ENCODE measurements around the gene NOTUM. TPM values are rescaled to one million over a fixed set of nuclear protein-coding genes. Genes with fewer than 3 reads are reported as not detected.

The NOTUM gene
- total and polyA plus RNA-seq, 2 of the 4 experiments (the other 2 are of a cell fraction) = 0.05 TPM; not detected in 1

DNA sequence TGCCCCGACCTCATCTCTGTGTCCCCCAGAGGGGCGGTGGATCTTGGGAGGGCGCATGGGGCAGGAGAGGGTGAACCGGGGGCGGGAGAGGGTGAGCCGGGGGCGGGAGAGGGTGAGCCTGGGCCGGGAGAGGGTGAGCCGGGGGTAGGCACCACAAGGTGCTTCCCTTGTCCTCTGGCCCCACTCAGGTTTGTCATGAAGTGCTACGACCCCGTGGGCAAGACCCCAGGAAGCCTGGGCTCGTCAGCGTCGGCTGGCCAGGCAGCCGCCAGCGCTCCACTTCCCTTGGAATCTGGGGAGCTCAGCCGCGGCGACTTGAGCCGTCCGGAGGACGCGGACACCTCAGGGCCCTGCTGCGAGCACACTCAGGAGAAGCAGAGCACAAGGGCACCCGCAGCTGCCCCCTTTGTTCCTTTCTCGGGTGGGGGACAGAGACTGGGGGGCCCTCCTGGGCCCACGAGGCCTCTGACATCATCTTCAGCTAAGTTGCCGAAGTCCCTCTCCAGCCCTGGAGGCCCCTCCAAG lies 35.3 kb upstream of the NOTUM start:
- intact Hi-C loops (cut with micrococcal nuclease) = no loop called here
- no TSS peak for BruUV-seq (replicated peaks)
- no peaks in the 10 kb centered on the region for H3K9me1 ChIP-seq (ENCODE audit: insufficient read depth, low read length)

More for the DNA sequence above, 35.3 kb upstream of the NOTUM start:
- TF ChIP-seq CHD1 (IDR thresholded peaks at IDR 0.05; ENCODE audit: low read depth, low read length) (no peak), NFE2L2 (IDR thresholded peaks at IDR 0.05; ENCODE audit: low read depth, low read length) (no peak), RFX5 (IDR thresholded peaks at IDR 0.05; ENCODE audit: low read depth, low read length) (no peak), BHLHE40 (IDR thresholded peaks at IDR 0.05; ENCODE audit: low read depth, low read length) (no peak), CEBPB (IDR thresholded peaks at IDR 0.05; ENCODE audit: low read depth, low read length) (no peak), RAD21 (IDR thresholded peaks at IDR 0.05; ENCODE audit: low read length) (no peak), POLR2A (IDR thresholded peaks at IDR 0.05; ENCODE audit: low read depth, low read length) (no peak), FOS (IDR thresholded peaks at IDR 0.05; ENCODE audit: low read depth, low read length) (no peak)
- TF ChIP-seq, protein P1, sequence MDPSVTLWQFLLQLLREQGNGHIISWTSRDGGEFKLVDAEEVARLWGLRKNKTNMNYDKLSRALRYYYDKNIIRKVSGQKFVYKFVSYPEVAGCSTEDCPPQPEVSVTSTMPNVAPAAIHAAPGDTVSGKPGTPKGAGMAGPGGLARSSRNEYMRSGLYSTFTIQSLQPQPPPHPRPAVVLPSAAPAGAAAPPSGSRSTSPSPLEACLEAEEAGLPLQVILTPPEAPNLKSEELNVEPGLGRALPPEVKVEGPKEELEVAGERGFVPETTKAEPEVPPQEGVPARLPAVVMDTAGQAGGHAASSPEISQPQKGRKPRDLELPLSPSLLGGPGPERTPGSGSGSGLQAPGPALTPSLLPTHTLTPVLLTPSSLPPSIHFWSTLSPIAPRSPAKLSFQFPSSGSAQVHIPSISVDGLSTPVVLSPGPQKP (IDR thresholded peaks at IDR 0.05; ENCODE audit: borderline replicate concordance, low read depth, low read length) = no peak
- TF ChIP-seq, protein P2, sequence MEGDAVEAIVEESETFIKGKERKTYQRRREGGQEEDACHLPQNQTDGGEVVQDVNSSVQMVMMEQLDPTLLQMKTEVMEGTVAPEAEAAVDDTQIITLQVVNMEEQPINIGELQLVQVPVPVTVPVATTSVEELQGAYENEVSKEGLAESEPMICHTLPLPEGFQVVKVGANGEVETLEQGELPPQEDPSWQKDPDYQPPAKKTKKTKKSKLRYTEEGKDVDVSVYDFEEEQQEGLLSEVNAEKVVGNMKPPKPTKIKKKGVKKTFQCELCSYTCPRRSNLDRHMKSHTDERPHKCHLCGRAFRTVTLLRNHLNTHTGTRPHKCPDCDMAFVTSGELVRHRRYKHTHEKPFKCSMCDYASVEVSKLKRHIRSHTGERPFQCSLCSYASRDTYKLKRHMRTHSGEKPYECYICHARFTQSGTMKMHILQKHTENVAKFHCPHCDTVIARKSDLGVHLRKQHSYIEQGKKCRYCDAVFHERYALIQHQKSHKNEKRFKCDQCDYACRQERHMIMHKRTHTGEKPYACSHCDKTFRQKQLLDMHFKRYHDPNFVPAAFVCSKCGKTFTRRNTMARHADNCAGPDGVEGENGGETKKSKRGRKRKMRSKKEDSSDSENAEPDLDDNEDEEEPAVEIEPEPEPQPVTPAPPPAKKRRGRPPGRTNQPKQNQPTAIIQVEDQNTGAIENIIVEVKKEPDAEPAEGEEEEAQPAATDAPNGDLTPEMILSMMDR (conservative IDR thresholded peaks at IDR 0.05; ENCODE audit: low read depth, low read length) = no peak
- H3K27ac ChIP-seq (ENCODE audit: insufficient read depth, low read length) = no peak overlapping the region
- H3K4me2 ChIP-seq (ENCODE audit: low read depth, low read length) = no peak overlapping the region
- H2AK9ac ChIP-seq (replicated peaks; ENCODE audit: low read depth, low read length, poor library complexity) = no peak overlapping the region
- H3K18ac ChIP-seq (ENCODE audit: low read depth, low read length) = no peak overlapping the region
- H4K91ac ChIP-seq (ENCODE audit: insufficient read depth, low read depth, low read length) = no peak overlapping the region
- H3K9me3 ChIP-seq (ENCODE audit: control insufficient read depth, insufficient read depth, low read length) = no peaks in the 10 kb centered on the region
- peaks cover 8% of the 10 kb centered on the region; the same call in 1 of the 2 replicates for H3K36me3 ChIP-seq (ENCODE audit: control insufficient read depth, insufficient read depth, low read length)
- H3K56ac ChIP-seq (ENCODE audit: extremely low read depth, insufficient read depth, low read length) = no peak overlapping the region
- ChIA-PET CTCF (no interaction called here), POLR2A (ENCODE audit: unreplicated experiment) (no interaction called here)
- in situ Hi-C loops (cut with MboI; ENCODE audit: low sequenced_read_pairs) (no loop called here), dilution Hi-C loops (cut with HindIII; ENCODE audit: low sequenced_read_pairs, unreplicated experiment) (no loop called here)
- no peak overlapping the region for H2BK20ac ChIP-seq (ENCODE audit: low read depth, low read length)
- H3K4me1 ChIP-seq (ENCODE audit: control insufficient read depth, insufficient read depth, low read length) = peaks cover 12% of the 10 kb centered on the region
- no peak overlapping the region for H4K5ac ChIP-seq (ENCODE audit: low read depth, low read length)
- H3K23ac ChIP-seq (ENCODE audit: low read depth, low read length) = no peak overlapping the region
- H2BK15ac ChIP-seq (ENCODE audit: low read depth, low read length) = no peak overlapping the region
- no peak overlapping the region for H2AK5ac ChIP-seq (ENCODE audit: low read depth, low read length)
- no peak overlapping the region for H3K14ac ChIP-seq (replicated peaks; ENCODE audit: low read depth, low read length)
- H2BK120ac ChIP-seq (ENCODE audit: low read depth, low read length) = no peak overlapping the region
- DNase-seq (no peak), ATAC-seq (ENCODE audit: low read depth) (no peak)
- H3K9ac ChIP-seq (ENCODE audit: low read depth, low read length) = no peak overlapping the region
- no peak overlapping the region for H4K8ac ChIP-seq (ENCODE audit: low read depth in 2 of 2, low read length in 2 of 2)
- H3K4ac ChIP-seq (ENCODE audit: low read depth, low read length) = no peak overlapping the region
- H3K79me1 ChIP-seq (ENCODE audit: low read depth in 1 of 2, low read length in 2 of 2) = peaks cover 9 to 15% of the 10 kb centered on the region in 2 experiments; a peak in 3 of 4 replicates
- peaks cover 6% of the 10 kb centered on the region for H4K20me1 ChIP-seq (ENCODE audit: insufficient read depth, low read length)
- H2BK5ac ChIP-seq (ENCODE audit: low read depth, low read length, poor library complexity, severe bottlenecking) = no peak overlapping the region
- no peak overlapping the region for H3K4me3 ChIP-seq (ENCODE audit: insufficient read depth, low read depth, low read length)
- 86% methylated on average over 12 of the region's 28 CpGs; no CpG with 5 or more reads in 1 of the 2 experiments for WGBS, 2 experiments (ENCODE audit: extremely low coverage in 2 of 2, insufficient read length in 1 of 2)
- H3K27me3 ChIP-seq (ENCODE audit: control insufficient read depth, insufficient read depth, low read length) = no peaks in the 10 kb centered on the region
- H2AFZ ChIP-seq (replicated peaks; ENCODE audit: low read length, poor library complexity) = no peak overlapping the region
